HepG2 (cell line): ENCODE results near the gene RALBP1.

Experiments
- ATF5 ChIP-seq: sonication (generic); formaldehyde crosslinking; IDR thresholded peaks from 2 replicates; pipeline ENCODE4 v1.4.0; 2020; ENCODE audit warnings: mild to moderate bottlenecking, low read depth, missing genetic modification reagents
- CTCF ChIP-seq: sonication (generic); formaldehyde crosslinking; IDR thresholded peaks from 2 replicates; pipeline ENCODE4 v1.5.0; 2020; ENCODE audit warnings: mild to moderate bottlenecking, missing genetic modification reagents, moderate library complexity
- MXI1 ChIP-seq: IDR thresholded peaks from 3 replicates; pipeline ENCODE4 v1.6.1; 2012; ENCODE audit warnings: low read depth, low read length, inconsistent platforms, borderline replicate concordance
- NR3C1 ChIP-seq: sonication (generic); formaldehyde crosslinking; IDR thresholded peaks from 2 replicates; pipeline ENCODE4 v1.4.0; 2020; ENCODE audit warnings: missing genetic modification reagents
- SNAPC4 ChIP-seq: sonication (generic); formaldehyde crosslinking; IDR thresholded peaks from 2 replicates; pipeline ENCODE4 v1.4.0; 2020; ENCODE audit warnings: mild to moderate bottlenecking, missing genetic modification reagents
- TBX3 ChIP-seq: fragments of 450-650 bp; IDR thresholded peaks from 2 replicates; pipeline ENCODE4 v1.6.1; 2017; ENCODE audit warnings: antibody characterized with exemption, mild to moderate bottlenecking, inconsistent platforms, borderline replicate concordance

GRCh38 chr18:9475643-9476591 is 604 bp downstream of the RALBP1 start:
- no peak for TF ChIP-seq TBX3
- no peak for TF ChIP-seq CTCF (CRISPR knock-in tag)
- TF ChIP-seq NR3C1 (CRISPR knock-in tag), result no peak
- TF ChIP-seq ATF5 (CRISPR knock-in tag), result no peak
- no peak; the same call in 1 of the 3 replicates for TF ChIP-seq MXI1
- 0 out of 2 replicates have a peak, but pooled peaks have one; percentile 12 for TF ChIP-seq SNAPC4
